ENCODE data around the gene CLPSL2. TPM values are rescaled to one million over a fixed set of nuclear protein-coding genes. Genes with fewer than 3 reads are reported as not detected.

The CLPSL2 gene
- total and polyA plus RNA-seq, 8 donors: not detected

- peaks cover 6 to 10% (median 10%) of the 10 kb centered on the region in 4 donors for H3K4me1 ChIP-seq
- peaks cover 0 to 67% (median 18%) of the 10 kb centered on the region in 3 donors for H3K27me3 ChIP-seq
- DNase-seq: no peak
- 75 to 84% (median 80%) methylated on average over 10 of the region's 10 CpGs for WGBS, 5 donors
- H3K27ac ChIP-seq: no peak overlapping the region
- no peaks in the 10 kb centered on the region for H3K9me3 ChIP-seq
- no peaks in the 10 kb centered on the region for H3K36me3 ChIP-seq
- TF ChIP-seq EP300 (IDR thresholded peaks at IDR 0.05): no peak
- no peak for TF ChIP-seq POLR2A (IDR thresholded peaks at IDR 0.05)
- TF ChIP-seq CTCF (IDR thresholded peaks at IDR 0.05): no peak
- TF ChIP-seq POLR2AphosphoS5 (IDR thresholded peaks at IDR 0.05): no peak
- intact Hi-C loops (cut with DNase I; ENCODE audit: low total_unique reads): no loop called here
- no peak overlapping the region for H3K4me3 ChIP-seq
These were observed 1.1 kb downstream of the CLPSL2 start for GRCh38 chr6:35777356-35778102.

- Histone ChIP-seq H3K9me3 (no peaks in the 10 kb centered on the region), H3K36me3 (no peaks in the 10 kb centered on the region), H3K4me3 (no peak overlapping the region), H3K27me3 (peaks cover 0 to 73% (median 18%) of the 10 kb centered on the region in 3 donors), H3K27ac (no peak overlapping the region), H3K4me1 (peaks cover 6 to 10% (median 10%) of the 10 kb centered on the region in 4 donors)
- 76 to 93% (median 87%) methylated on average over 2 of the region's 2 CpGs for WGBS, 5 donors
- TF ChIP-seq CTCF (IDR thresholded peaks at IDR 0.05) (no peak), POLR2AphosphoS5 (IDR thresholded peaks at IDR 0.05) (no peak), POLR2A (IDR thresholded peaks at IDR 0.05) (no peak), EP300 (IDR thresholded peaks at IDR 0.05) (no peak)
- intact Hi-C loops (cut with DNase I; ENCODE audit: low total_unique reads): no loop called here
- DNase-seq: no peak
These were observed 2.0 kb downstream of the CLPSL2 start for GRCh38 chr6:35778437-35778836.

GRCh38 chr6:35780719-35781118 is 4.3 kb downstream of the CLPSL2 start, which contains the start of gene CLPSL1:
Gene CLPSL1, plus strand, starts transcription at chr6:35781019. Its CDS starts 92 bp downstream, at chr6:35781111.
- H3K27ac ChIP-seq: no peak within 1 kb of the TSS
- peaks cover 6 to 10% (median 10%) of the 10 kb centered on the region in 4 donors for H3K4me1 ChIP-seq
- TF ChIP-seq POLR2A (IDR thresholded peaks at IDR 0.05) (no peak), EP300 (IDR thresholded peaks at IDR 0.05) (no peak), CTCF (IDR thresholded peaks at IDR 0.05) (no peak), POLR2AphosphoS5 (IDR thresholded peaks at IDR 0.05) (no peak)
- H3K9me3 ChIP-seq: no peaks in the 10 kb centered on the region
- H3K4me3 ChIP-seq: no peak within 1 kb of the TSS
- H3K27me3 ChIP-seq: peaks cover 0 to 52% (median 16%) of the 10 kb centered on the region in 3 donors
- no peaks in the 10 kb centered on the region for H3K36me3 ChIP-seq
- 83 to 87% (median 86%) methylated on average over 6 to 7 of the region's 7 CpGs for WGBS, 5 donors
- intact Hi-C loops (cut with DNase I; ENCODE audit: low total_unique reads): no loop called here
- no peak for DNase-seq

GRCh38 chr6:35781290-35781689 is 4.9 kb downstream of the CLPSL2 start:
- no peak overlapping the region for H3K27ac ChIP-seq
- no peaks in the 10 kb centered on the region for H3K36me3 ChIP-seq
- H3K4me1 ChIP-seq: peaks cover 5 to 7% (median 6%) of the 10 kb centered on the region in 4 donors
- H3K27me3 ChIP-seq: peaks cover 0 to 52% (median 13%) of the 10 kb centered on the region in 3 donors
- TF ChIP-seq EP300 (IDR thresholded peaks at IDR 0.05) (no peak), CTCF (IDR thresholded peaks at IDR 0.05) (no peak), POLR2AphosphoS5 (IDR thresholded peaks at IDR 0.05) (no peak), POLR2A (IDR thresholded peaks at IDR 0.05) (no peak)
- no peak overlapping the region for H3K4me3 ChIP-seq
- WGBS, 5 donors: 90 to 100% (median 94%) methylated on average over 2 of the region's 2 CpGs
- no peaks in the 10 kb centered on the region for H3K9me3 ChIP-seq
- intact Hi-C loops (cut with DNase I; ENCODE audit: low total_unique reads): no loop called here
- no peak for DNase-seq

All from stomach (tissue), 9 donors.